Tongue (tissue), 2 donors: Measurements from ENCODE around the gene PRRX2. TPM values are rescaled to one million over a fixed set of nuclear protein-coding genes. Genes with fewer than 3 reads are reported as not detected.

Experiments
- DNase-seq: peaks from one replicate; pipeline ENCODE4 v3.0.0-alpha.2; 2015
- total RNA-seq: library from RNA; depleted of rRNA; stranded (reverse); fragments of >200 nt; gene quantifications from one replicate; pipeline ENCODE4 v1.2.3, GENCODE V29; 2014

PRRX2 gene
- total RNA-seq, 1 donor from 2014 or later = 6.9 TPM

DNA sequence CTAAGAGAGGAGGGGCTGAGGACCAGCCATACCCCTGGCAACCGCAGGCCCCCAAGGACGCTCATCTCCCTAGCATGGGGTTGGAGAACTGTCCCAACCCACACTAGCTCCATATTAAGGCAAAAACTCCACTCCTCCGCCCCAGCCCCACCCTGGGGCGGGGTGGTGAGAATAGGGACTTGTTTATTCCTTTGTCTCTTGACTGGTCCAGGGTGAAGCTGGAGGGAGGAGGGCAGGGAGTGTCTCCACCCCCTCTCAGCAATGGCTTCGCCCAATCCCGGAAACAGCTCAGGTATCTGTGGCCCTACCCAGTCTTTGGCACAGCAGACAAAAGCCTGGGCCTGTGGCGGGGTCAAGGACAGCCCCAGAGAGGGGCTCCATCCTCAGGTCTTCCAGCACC is 16.9 kb downstream of the PRRX2 start:
- no peak for DNase-seq

DNA sequence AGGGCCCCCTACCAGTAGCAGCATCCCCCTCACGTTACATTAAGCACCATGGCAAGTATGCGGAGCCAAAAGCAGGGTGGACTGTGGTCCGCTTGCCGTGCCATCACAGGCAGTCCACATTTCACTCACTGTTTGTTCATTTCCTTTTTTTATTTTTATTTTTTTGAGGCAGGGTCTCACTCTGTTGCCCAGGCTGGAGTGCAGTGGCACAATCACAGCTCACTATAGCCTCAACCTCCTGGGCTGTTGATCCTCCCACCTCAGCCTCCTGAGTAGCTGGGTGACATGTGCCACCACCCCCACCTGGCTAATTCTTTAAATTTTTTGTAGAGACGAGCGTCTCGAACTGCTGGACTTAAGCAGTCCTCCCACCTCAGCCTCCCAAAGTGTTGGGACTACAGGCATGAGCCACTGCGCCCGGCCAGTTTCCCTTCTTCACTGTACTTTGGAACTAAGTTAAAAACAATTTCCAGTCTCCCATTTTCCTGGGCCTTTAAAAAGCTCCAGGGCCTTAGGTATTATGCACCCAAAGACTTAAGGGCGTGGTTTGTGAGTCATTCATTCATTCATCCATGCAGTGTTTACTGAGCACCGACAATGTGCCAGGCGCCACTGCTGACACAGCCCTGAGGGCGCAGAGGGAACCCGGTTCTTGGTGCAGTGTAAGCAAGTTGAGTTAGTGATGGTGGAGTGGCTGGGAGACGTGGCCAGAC is 19.9 kb downstream of the PRRX2 start:
- DNase-seq = no peak

- DNase-seq = no peak
These were observed 20.4 kb downstream of the PRRX2 start for GRCh38 chr9:129685933-129686259.

DNA sequence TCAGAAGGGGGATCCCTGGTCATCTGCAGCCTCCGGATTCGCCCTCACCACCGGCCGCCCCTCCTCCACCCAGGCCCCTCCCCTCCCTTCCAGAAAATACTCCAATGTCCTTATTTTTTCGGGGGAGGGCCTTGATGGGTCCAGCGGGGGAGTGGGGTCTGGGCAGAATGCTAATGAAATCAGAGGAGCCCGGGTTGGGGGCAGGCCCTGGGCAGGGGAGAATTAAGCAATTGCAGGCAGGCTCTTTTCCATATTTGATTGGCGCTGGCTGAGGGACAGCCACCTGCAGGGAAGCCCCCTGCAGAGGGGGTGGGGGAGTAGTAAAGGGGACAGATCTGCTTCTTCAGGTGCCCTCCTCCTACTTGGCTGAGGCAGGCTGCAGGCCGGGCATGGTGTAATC is 21.3 kb downstream of the PRRX2 start:
- DNase-seq = no peak

- DNase-seq = no peak
These were observed 21.9 kb downstream of the PRRX2 start for GRCh38 chr9:129687391-129687790.

DNA sequence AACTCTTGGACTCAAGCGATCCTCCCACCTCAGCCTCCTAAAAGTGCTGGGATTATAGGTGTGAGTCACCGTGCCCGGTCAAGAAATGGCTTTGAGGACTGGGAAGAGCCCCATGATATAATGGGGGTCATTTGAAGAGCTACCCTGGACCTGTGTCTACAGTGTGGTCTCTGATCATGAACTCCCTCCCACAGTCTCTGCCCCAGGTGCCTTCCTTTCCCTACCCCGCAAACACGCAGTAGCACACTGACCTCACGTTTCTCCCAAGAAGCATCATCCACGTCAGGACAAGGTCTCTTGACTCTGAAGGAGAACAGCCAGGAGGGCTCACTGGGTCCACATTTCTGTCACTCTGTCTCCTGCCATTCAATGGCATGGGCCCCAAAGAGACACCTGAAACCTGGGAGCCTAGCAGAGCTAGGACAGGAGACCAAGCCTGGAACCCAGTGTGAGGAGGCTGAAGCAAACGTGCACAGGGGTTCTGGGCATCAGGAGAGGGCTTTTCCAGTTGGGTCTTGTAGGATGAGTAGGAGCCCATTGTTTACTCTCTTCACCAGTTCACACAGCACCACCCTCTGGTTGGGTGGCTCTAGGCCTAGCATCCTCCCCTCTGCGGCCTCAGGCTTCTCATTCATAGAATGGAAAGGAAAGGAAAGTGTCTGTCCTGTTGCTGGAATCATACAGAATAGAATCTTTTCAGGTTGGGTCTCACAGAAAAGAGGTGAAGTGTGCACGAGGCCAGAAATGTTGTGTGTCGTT is 23.0 kb downstream of the PRRX2 start:
- DNase-seq = no peak

GRCh38 chr9:129692534-129692933 is 27.1 kb downstream of the PRRX2 start:
- DNase-seq = no peak

DNA sequence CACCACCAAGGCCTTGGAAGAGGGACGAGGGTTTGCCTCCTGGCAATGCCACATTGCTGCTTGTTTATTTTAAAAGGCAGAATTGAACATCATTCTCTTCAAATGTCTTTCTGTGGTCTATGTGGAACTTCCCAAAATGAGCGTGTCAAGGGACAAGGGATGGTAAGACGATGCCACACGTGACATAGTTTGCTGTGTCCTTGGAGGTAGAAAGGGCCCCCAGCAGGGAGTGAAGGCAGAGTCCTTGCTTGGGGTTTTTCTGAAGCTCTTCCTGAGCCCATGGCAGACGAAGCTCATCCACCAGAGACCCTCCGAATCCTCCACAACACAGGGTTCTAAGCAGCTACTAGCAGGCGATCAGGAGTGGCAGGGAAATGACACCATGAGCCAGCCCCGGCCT is 28.3 kb downstream of the PRRX2 start:
- no peak for DNase-seq

DNA sequence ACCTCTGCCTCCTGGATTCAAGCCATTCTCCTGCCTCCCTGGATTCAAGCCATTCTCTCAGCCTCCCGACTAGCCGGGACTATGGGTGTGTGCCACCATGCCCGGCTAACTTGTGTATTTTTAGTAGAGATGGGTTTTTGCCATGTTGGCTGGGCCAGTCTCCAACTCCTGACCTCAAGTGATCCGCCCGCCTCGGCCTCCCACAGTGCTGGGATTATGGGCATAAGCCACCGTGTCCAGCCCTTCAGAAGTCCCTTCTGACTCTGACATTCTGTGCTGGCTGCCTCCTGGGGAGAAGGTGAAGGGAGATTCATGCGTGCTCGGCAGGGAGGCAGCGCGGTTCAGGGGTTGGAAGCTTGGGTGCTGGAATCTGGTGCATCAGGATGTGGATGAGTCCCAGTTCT is 28.8 kb downstream of the PRRX2 start:
- DNase-seq = no peak

DNA sequence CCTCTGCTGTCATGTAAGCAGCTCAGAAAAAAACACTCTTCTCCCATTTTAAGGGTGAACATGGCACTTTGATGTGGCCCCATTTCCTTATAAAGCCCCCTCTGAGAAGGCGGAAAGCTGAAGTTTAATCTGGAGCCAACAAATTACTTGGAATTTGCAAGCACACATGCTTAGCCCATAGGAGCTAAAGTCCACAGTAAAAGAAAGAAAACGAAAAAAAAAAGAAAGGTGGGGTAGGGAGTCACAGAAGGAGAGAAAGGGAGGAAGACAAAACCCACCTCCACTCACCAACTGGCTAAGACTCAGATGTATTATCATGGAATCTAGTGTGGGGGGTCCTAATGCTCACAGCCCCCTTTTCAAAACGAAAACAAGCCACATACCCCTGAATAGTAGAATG is 30.4 kb downstream of the PRRX2 start:
- no peak for DNase-seq

DNA sequence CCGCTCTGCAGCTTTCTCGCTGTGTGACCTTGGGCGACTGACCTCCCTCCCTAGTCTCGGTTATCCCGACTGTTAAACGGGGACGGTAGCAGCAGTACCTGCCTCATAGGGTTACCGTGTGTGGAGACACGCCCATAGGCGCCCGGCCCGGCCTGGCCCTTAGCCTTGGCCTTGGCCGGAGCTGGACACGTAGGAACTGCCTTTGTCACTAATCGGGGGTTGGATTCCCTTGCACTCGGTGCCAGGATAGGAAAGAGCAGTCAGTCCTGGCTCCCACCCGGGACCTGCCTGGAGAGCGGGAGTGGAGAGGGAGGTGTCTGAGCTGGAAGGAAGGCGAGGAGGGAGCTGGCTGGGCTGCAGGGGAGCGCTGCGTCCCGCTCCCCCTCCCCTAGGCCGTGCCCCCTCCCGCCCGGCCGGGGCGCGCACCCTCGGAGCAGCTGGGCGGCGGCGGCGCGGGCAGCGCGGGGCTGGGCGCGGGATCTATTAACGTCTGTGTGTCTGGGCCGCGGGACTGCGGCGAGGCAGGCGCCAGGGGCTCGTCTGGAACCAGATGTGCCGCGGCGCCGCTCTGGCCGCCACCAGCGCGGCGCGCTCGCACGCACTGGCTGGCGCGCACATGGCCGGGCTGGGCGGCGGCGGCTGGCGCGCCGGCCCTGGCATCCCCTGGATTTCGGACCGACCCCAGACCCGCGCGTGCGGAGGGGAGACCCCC is 31.7 kb downstream of the PRRX2 start:
- peak; percentile 67 for DNase-seq

GRCh38 chr9:129697656-129698253 is 32.3 kb downstream of the PRRX2 start:
- DNase-seq = peak; percentile 72

- no peak for DNase-seq
These were observed 32.9 kb downstream of the PRRX2 start for GRCh38 chr9:129698254-129698757.

DNA sequence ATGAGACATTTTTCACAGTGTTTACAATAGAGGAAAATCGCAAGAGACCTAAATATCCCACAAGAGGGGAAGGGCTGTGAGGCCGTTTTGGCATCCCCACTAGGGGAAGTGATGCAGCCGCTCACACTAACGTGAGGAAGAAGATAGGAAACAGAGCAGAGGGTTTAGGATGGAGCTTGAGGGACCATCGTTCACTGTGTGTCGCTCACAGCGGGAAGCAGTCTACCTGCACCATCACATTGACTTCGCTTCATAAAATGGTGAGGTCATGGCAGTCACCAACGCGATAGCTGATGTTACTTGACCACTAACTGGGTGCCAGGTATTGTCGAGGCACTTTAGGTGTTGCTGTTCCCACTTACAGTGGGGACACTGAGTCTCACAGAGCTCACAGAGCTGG is 35.6 kb downstream of the PRRX2 start:
- DNase-seq = no peak

DNA sequence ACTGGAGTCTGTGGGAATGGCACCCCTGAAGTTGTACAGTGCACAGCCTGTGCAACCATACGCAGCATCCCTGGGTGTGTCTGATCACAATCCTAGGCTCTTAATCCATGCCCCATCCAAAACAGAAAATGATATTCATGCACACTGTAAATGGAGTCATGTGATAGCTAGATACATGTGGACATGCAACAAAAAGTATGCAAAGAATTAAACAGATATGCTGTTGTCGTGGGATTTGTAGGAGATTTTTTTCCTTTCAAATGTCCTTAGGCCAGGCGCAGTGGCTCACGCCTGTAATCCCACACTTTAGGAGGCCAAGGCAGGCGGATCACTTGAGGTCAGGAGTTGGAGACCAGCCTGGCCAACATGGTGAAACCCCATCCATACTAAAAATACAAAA is 36.1 kb downstream of the PRRX2 start:
- DNase-seq = no peak

- peak; percentile 73 for DNase-seq
These were observed 37.4 kb downstream of the PRRX2 start for GRCh38 chr9:129702589-129703520.

- DNase-seq = peak; percentile 75
These were observed 38.4 kb downstream of the PRRX2 start for GRCh38 chr9:129703667-129704355.

DNA sequence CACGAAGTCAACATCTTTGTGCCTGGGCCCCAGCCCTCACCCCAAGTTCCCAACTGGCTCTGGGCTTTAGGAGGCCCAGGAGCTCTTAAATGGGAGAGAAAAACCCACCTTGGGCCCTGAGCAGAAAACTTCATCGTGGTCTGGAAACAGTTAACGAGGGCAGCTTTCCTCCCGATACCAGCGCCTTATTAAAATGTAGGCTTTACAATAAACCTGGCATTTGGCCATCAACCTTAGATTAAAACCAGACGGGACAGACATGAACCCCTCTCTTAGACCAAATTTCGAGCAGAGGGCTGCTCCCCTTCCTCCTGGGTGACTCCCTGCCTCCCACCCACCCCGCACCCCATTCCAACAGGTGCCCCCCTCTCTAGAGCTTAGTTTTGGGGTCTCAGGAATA is 39.4 kb downstream of the PRRX2 start:
- DNase-seq = no peak

DNA sequence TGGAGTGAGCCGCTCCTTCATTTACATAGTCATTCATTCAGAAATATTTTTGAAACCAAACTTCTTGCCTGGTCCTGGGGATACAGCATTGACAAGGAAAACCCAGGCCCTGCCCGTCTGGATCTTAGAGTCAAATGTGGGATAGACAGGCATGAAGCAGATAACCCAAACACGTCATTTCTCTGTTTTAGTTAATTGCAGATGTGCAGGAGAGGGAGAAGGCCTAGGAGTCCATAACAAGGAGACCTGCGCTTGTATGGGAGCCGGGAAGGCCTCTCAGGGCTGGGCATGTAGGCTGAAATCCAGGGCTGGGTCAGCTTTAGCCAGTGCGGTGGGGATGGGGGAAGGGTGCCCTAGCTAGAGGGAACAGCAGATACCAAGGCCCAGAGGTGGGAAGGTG is 43.3 kb downstream of the PRRX2 start:
- no peak for DNase-seq

DNA sequence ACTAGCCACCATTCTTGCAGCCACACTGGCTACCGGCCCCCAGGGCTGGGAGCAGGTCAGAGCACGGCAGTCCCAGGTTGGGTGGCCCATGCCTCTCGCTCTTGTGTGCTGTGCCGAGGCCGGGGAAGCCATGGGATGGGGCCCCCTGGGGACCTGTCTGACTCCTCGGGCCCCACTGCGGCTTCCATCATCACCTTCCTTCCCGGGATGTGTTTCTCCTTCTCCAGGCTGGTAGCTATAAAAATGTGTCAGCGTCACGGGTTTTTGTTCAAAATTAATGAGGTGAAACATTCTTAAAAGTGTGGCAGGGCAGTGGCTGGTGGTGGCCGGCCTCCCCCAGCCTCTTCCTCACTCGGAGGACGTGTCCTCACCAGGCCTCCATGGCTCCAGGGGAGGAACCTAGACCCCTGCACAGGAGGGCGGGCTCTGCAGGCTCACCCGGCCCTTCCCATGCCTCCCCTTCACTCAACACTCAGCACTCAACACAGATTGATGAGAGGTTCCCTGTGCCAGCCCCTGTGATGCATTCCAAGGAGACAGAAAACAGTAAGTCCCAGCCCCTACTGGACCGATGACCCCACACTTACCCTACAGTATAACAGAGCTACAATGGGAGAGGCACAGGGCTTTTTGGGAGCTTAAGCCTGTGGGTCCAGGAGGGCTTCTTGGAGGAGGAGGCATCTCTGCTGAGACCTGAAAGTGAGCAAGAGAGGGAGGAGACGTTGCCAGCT is 44.2 kb downstream of the PRRX2 start:
- DNase-seq = no peak

DNA sequence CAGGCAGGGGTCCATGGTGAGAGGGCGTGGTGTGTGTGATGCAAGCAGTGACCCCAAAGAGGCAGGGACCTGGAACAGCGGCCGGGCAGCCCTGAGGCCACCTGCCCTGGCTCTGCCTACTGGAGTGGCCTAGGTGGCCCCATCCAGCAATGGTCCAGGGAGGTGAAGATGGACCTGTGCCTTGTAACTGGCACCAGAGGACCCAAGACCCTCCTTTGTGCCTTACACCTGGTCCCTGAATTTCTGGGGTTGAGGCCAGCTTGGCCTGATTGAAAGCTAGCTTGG is 44.7 kb downstream of the PRRX2 start:
- DNase-seq = no peak
